ENCODE results near the gene MLYCD.

MLYCD gene

DNA sequence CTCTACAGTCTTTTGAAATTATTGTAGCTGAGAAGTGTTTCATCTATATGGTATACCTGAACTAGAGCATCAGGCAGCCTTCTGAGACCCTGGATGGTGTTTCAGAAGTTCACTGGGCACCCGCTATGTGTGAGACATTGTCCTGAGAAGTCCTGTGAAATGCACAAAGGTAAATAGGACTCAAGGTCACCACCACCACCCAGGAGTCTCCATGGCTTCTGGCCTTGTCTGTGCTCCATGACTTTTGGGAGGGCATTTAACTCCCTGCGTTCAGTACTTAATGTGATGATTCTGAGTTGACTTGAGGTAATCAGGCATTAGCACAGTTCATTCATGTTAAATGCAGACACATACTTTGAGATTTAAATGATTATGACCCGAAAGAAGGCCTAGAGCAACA lies 1.1 kb downstream of the MLYCD start:
- no peak for DNase-seq

- no peak for DNase-seq
Observed at GRCh38 chr16:83900571-83900970, 1.7 kb downstream of the MLYCD start.

DNA sequence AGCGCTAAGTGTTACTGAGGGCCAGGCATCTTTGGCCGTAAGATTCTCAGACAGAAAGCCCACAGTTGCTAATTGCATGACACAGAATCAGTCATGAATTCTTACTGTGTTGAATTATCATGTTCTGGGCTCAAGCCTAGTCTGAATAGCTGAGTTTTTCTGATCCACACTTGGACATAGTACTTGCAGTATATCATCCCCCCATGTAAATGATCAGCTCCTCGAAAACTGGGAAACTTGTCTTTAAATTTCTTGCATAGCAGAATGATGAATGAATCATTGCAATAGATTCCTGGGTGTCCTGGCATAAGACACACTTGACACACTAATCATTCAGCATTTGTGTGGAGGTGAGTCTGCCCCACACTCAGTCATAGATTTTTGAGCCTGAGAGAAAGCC lies 2.2 kb downstream of the MLYCD start:
- DNase-seq, result no peak

DNA sequence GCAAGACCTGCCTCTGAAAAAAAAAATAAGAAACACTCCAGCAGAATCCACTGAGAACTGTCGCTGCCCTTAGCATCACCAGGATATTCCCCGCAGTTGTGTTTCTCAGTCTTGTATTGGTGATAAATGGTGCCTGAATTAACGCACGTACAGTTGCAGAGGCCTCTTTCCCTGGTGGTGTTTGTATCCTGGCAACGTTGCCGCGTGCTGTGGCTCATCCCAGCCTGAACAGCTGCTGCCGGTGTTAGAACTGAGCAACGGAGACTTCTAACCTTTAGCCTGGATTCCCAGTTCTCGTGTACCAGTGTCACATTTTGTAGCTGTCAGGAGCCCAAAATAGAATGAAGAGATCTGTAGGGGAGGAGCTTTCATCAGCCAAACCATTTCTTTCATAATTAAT lies 4.8 kb downstream of the MLYCD start:
- DNase-seq, result no peak

DNA sequence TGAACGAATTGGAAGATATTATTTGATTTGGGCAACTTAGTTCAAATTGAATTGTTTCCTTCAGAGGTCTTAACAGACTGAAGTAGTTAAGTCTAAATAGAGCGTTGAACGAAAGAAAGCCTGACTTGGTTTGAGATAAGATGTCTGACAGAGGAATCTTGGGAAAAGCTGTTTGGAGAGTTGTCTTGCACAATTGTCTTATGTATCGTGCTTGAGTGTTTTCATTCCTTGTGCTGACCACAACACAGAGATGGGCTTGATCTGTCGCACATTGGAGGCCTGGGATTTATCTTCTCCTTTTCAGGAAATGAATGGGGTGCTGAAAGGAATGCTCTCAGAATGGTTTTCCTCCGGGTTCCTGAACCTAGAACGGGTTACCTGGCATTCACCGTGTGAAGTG lies 7.8 kb downstream of the MLYCD start:
- DNase-seq, result no peak

GRCh38 chr16:83907111-83907510 lies 8.2 kb downstream of the MLYCD start:
- DNase-seq, result no peak

- DNase-seq, result no peak
Observed at GRCh38 chr16:83907631-83908250, 8.8 kb downstream of the MLYCD start.

DNA sequence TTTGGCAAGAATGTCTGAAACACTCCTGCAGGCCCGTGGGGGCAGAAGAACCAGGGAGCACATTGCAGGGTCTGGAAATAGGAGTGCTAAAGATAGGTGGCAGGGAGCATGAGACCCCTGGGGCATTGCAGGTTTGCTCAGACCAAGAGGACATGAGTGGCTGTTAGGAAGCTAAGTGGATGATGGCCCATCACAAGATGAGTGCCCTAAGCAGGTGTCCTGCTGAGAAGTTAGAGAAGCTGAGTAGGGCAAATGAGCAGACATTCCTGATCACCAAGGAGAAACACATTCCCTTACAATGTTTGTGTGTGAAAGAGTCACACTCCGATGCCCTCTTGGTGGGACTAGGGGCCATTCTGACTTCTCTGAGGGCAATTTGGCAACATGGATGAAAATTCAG lies 9.9 kb downstream of the MLYCD start:
- no peak for DNase-seq

DNA sequence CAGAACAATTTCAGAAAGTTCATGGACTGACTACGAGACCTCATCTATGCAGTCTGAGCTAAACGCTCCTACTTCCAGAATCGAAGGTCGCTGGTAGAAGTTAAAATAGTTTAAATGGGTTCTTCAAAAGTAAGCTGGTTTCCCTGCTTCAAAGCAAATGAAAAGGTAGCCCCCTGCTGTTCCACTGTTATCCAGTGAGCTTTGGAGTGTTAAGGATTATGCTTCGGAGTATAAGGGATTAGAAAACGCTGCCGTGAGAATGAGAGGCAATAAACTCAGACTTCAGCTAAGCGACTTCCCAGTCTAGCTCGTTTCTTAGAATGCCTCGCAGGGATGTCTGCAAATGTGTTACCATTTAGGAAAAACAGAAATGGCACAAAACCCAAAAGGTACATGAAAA lies 12.4 kb downstream of the MLYCD start:
- DNase-seq, result no peak

GRCh38 chr16:83912519-83913244 lies 13.8 kb downstream of the MLYCD start:
- no peak for DNase-seq

GRCh38 chr16:83913245-83913633 lies 14.3 kb downstream of the MLYCD start:
- no peak for DNase-seq

- no peak for DNase-seq
Observed at GRCh38 chr16:83914091-83914710, 15.3 kb downstream of the MLYCD start.

- DNase-seq, result no peak
Observed at GRCh38 chr16:83915081-83915480, 16.2 kb downstream of the MLYCD start.

DNA sequence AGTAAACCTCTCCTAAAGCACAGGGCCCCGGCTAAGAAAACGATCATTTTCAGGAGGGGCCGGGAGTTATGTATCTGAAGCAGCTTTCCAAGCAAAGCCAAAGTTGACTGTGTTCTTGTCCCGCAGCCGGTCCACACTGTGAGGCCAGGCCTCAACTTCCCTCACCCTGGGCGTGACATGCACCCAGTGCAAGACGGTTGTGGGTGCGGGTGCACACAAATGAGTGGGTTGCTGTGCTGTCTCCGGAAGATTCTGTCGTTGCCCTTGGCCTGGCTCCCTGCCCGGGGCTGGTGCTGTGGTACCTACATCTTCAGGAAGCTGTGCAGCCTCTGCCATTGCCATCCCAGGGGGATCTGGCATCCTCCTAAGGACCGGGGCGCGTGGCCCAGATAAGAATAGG lies 16.6 kb downstream of the MLYCD start:
- no peak for DNase-seq

DNA sequence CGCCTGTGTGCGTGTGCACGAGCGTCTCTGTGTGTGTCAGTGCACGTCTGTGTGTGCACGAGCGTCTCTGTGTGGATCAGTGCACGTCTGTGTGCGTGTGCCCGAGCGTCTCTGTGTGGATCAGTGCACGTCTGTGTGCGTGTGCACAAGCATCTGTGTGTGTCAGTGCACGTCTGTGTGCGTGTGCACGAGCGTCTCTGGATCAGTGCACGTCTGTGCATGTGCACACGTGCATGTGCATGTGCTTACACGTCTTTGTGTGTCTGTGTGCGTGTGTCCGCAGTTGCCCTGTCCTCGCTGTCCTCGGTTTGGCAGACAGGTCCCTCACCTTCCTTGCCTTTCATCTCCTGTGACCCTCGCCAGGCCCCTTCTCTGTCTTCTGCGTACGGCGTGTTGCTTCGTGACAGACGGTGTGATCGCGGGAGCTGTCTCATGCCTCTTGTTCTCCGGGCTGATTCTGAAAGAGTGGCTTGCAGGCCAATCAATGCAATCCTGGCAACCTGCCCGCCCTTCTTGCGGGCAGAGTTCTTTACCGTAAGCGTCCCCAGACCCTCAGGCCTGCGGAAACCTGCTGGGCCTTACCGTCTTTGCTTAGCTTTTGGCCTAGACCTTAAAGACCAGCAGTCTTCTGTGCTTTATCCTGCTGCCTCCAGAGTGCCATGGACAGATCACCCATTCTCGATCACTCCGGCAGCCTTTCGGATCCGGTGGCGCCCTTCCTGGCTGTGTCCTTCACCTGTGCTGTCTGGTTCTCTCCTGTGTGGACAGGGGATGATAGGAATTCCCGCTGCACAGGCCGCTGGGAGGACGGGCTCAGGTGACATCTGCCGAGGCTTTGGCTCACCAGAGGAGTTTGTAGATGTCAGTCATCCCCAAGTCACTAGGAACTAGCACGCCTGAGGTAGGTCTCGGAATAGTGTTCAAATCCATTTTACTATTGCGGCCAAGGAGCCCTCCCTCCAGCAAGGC lies 18.5 kb downstream of the MLYCD start:
- no peak for DNase-seq

GRCh38 chr16:83920894-83921491 lies 22.1 kb downstream of the MLYCD start:
- DNase-seq, result no peak

- DNase-seq, result no peak
Observed at GRCh38 chr16:83923581-83924365, 24.9 kb downstream of the MLYCD start.

DNA sequence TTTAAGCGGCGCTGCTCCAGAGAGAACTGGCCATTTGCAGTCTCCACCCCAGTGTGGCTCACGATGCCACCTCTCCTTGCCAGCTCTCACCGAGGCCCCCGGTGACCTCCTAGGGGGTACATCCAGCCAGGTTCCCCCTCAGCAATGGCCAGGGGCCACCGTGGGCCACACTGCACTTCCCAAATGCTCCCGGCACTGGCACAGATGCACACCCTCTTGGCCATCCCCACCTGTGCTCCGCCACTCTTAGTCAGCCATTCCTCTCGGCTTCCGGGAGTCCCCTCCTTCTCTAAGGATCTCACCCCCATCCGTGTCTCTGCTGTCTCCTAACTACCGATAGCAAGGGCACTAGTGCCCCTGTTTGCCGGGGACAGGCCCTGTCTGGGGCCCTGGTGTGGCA lies 25.8 kb downstream of the MLYCD start:
- DNase-seq, result no peak

GRCh38 chr16:83925095-83925905 lies 26.4 kb downstream of the MLYCD start:
- no peak for DNase-seq

DNA sequence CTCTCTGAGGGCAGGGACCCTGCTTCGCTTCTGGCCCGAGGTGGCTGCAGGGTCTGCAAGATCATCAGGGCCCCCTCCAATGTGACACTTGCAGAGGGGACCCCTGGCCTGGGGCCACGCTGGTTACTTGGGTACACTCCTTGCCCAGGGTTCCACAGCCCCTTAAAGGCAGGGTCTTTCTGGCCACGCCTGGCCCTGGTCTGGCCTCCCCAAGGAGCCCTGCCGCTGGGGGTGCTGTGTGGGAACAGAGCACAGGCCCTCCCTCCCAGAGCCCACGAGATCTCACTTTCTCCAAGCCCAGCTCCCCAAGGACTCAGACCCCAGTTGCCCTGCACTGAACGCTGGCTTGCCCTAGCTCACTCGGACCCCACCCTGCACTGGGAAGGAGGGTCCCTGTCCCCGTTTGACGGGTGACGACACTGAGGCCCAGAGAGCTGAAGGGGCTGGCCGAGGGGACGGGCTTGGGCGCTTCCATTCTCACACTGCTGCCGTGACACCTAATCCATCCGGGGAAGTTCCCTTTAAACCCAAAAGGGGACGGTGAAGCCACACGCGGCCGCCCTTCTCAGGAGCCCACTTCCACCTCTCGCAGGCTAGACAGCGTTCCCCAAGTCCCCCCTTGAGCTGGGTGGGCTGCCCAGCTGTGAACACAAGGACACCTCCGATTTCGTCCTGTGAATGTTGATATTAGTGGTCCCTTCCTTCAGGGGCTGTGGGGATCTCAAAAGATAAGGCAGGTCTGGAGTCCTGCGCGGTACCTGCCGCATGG lies 27.2 kb downstream of the MLYCD start:
- no peak for DNase-seq
